ENCODE results near the gene VAC14. TPM values are rescaled to one million over a fixed set of nuclear protein-coding genes. Genes with fewer than 3 reads are reported as not detected.

Gene VAC14
- total RNA-seq, 4 donors from 2014 or later, result 23.5 to 44.1 (median 29.8) TPM

DNA sequence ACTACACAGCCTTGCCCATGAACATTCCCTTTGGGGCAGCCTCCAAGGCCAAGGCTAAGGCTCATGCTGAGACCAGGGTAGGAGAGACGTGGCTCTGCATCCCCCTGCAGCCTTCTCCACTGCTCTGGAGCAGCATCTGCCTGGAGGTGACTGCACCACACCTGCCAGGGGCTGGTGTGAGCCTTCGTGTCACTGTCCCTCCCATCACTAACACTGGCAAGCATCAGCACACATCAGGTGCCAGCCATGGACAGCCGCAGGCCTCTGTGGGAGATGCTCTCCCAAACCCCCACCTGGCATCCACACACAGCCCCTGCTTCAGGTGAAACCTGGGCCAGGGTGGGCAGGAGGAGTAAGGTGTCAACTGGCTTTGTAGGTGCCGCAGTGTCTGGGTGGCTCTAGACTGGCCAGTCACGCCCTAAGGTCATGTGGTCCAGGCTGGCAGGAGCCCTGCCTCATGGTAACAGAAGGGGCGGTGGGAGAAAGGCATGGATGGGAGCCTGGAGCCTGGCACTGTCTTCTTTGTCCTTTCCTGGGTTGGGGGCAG is 97.0 kb downstream of the VAC14 start:
- H3K9me3 ChIP-seq, result no peaks in the 10 kb centered on the region
- H3K27ac ChIP-seq, result peak overlapping the region; percentile 69 to 98 (median 96)
- no peak for ATAC-seq
- no peak overlapping the region for H3K4me3 ChIP-seq
- H3K27me3 ChIP-seq, result no peaks in the 10 kb centered on the region
- H3K4me1 ChIP-seq, result peaks cover 12 to 98% (median 63%) of the 10 kb centered on the region in 3 donors
- TF ChIP-seq, protein P1, sequence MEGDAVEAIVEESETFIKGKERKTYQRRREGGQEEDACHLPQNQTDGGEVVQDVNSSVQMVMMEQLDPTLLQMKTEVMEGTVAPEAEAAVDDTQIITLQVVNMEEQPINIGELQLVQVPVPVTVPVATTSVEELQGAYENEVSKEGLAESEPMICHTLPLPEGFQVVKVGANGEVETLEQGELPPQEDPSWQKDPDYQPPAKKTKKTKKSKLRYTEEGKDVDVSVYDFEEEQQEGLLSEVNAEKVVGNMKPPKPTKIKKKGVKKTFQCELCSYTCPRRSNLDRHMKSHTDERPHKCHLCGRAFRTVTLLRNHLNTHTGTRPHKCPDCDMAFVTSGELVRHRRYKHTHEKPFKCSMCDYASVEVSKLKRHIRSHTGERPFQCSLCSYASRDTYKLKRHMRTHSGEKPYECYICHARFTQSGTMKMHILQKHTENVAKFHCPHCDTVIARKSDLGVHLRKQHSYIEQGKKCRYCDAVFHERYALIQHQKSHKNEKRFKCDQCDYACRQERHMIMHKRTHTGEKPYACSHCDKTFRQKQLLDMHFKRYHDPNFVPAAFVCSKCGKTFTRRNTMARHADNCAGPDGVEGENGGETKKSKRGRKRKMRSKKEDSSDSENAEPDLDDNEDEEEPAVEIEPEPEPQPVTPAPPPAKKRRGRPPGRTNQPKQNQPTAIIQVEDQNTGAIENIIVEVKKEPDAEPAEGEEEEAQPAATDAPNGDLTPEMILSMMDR (IDR thresholded peaks at IDR 0.05), result no peak
- TF ChIP-seq EP300 (IDR thresholded peaks at IDR 0.05) (no peak), POLR2A (IDR thresholded peaks at IDR 0.05) (peak in 1 of 2 donors; percentile 1), POLR2AphosphoS5 (IDR thresholded peaks at IDR 0.05) (no peak)
- no CpG with 5 or more reads among the region's 6 CpGs for WGBS, 2 donors (ENCODE audit: low coverage in 1 of 2)
- peaks cover 0 to under 1% of the 10 kb centered on the region in 2 donors for H3K36me3 ChIP-seq

DNA sequence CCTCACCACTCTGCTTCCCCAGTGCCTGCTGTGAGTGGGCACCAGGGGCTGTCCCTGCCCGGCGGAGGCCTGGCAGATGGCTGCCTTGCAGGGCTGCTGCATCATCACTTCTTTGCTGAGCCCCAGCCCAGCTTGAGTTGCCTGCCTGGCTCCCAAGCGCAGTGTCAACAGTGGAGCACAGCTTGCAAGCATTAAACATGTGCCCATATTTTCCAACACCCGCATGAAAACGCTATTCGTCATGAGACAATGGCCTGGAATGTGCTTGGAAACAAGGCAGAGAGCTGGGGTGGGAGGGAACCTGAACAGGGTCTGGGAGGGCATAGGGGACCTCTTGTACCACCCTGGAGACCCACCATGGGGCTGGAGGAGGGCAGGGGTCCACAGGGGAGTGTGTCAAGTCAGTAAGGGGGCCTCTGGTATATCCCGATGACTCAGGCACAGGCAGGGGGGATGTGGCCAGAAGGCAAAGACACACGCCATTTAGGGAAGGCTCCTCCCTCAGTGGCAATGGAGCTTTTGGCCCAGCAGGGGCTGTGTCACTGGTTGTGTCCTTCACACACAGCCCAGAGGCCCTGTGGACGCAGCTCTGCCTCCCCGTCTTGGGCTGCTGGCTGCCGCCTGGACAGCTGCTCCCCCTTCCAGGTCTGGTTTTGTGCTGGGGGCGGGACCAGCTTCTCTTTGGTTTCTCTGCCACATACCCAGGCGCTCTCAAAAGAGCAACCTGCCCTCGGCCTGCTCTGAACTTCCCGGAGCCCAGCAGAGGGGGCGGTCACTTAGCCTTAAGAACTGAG is 97.7 kb downstream of the VAC14 start:
- peaks cover 0 to 7% of the 10 kb centered on the region in 2 donors for H3K36me3 ChIP-seq
- no peaks in the 10 kb centered on the region for H3K27me3 ChIP-seq
- H3K4me3 ChIP-seq, result no peak overlapping the region
- TF ChIP-seq, protein P1 (IDR thresholded peaks at IDR 0.05), result peak in 3 of 4 experiments; percentile 26 to 78 (median 67)
- peak; percentile 80 for TF ChIP-seq POLR2AphosphoS5 (IDR thresholded peaks at IDR 0.05)
- TF ChIP-seq EP300 (IDR thresholded peaks at IDR 0.05), result no peak
- peak; percentile 16 to 17 for TF ChIP-seq POLR2A (IDR thresholded peaks at IDR 0.05)
- 23% methylated on average over 2 to 3 of the region's 16 CpGs for WGBS, 2 donors (ENCODE audit: low coverage in 1 of 2)
- H3K4me1 ChIP-seq, result peaks cover 12 to 98% (median 64%) of the 10 kb centered on the region in 3 donors
- H3K27ac ChIP-seq, result peak overlapping the region; percentile 69 to 98 (median 96)
- peak; percentile 83 for ATAC-seq
- no peaks in the 10 kb centered on the region for H3K9me3 ChIP-seq

DNA sequence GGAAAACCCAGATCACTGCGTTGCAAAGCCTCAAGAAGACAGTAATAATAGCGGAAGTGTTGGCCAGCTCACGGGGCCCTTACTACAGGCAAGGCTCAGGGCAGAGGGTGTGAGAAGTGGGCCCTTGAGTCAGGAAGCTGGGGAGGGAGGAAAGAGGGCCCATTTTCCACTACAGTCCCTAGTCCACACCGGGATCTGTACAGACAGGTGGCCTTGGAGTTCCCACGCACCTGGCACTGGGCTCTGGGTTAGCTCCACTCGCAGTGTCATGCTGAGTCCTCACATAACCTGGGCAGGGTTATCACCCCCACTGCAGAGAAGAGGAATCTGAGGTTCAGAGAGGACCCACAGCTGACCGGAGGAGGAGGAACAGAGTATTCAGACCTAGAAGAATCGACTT is 98.3 kb downstream of the VAC14 start:
- Histone ChIP-seq H3K27me3 (no peaks in the 10 kb centered on the region), H3K4me3 (no peak overlapping the region), H3K27ac (peak overlapping the region; percentile 69 to 98 (median 96)), H3K4me1 (peaks cover 12 to 98% (median 67%) of the 10 kb centered on the region in 3 donors), H3K9me3 (no peaks in the 10 kb centered on the region), H3K36me3 (peaks cover 0 to 9% of the 10 kb centered on the region in 2 donors)
- TF ChIP-seq POLR2A (IDR thresholded peaks at IDR 0.05) (no peak), EP300 (IDR thresholded peaks at IDR 0.05) (no peak), POLR2AphosphoS5 (IDR thresholded peaks at IDR 0.05) (no peak)
- TF ChIP-seq, protein P1 (IDR thresholded peaks at IDR 0.05), result no peak
- no peak for ATAC-seq
- 20 to 70% methylated on average over 1 to 5 of the region's 8 CpGs for WGBS, 2 donors (ENCODE audit: low coverage in 1 of 2)

DNA sequence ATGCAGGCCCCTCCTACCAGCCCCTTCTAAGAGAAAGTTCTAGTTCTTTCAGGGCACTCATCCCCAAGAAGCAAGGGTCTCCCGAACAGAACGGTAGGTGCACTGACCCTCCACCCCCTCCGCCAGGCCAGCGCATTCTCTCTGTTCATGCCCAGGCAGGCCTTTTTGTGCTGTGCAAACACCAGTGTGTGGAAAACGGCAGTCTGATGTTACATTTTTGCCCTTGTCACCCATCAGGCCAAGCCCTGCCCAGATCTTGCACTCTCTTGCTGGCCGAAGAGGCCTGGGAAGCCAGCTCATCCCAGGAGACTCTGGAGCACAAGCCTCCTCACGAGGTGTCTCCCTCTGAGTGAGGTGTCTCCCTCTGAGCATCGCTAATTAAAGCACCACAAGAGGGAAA is 99.0 kb downstream of the VAC14 start:
- WGBS, 2 donors (ENCODE audit: low coverage in 1 of 2), result 47% methylated on average over 2 of the region's 8 CpGs; no CpG with 5 or more reads in 1 of the 2 donors
- H3K27me3 ChIP-seq, result no peaks in the 10 kb centered on the region
- TF ChIP-seq EP300 (IDR thresholded peaks at IDR 0.05), result no peak
- TF ChIP-seq, protein P1 (IDR thresholded peaks at IDR 0.05), result no peak
- no peak for TF ChIP-seq POLR2A (IDR thresholded peaks at IDR 0.05)
- TF ChIP-seq POLR2AphosphoS5 (IDR thresholded peaks at IDR 0.05), result no peak
- no peak for ATAC-seq
- H3K4me3 ChIP-seq, result no peak overlapping the region
- peak overlapping the region; percentile 69 to 98 (median 96) for H3K27ac ChIP-seq
- H3K9me3 ChIP-seq, result no peaks in the 10 kb centered on the region
- H3K4me1 ChIP-seq, result peaks cover 12 to 98% (median 66%) of the 10 kb centered on the region in 3 donors
- peaks cover 0 to 9% of the 10 kb centered on the region in 2 donors for H3K36me3 ChIP-seq
